Right lobe of liver (tissue), 4 donors: ENCODE data around the gene ATP6V0B.

Experiments used
- POLR2A ChIP-seq: fragments of 450-650 bp; IDR thresholded peaks from one replicate; pipeline ENCODE4 v1.6.1; 2017; ENCODE audit warnings: antibody characterized with exemption, mild to moderate bottlenecking
- TF ChIP-seq, protein P1 (sequence below), 4 donors: fragments of 200-600 bp in 3 of 4; fragments of 450-650 bp in 1 of 4; IDR thresholded peaks; one replicate each; pipeline versions ENCODE4 v1.5.1 to v1.8.0; 2016 to 2022; ENCODE audit warnings: antibody characterized with exemption in 4 of 4, mild to moderate bottlenecking in 2 of 4
- donor health status: DM: no; HTN: no; CAD: no.
- donor health status: DM: no; HTN: no; CAD: no.
- donor health status: DM: no; HTN: yes; CAD: no.

DNA sequence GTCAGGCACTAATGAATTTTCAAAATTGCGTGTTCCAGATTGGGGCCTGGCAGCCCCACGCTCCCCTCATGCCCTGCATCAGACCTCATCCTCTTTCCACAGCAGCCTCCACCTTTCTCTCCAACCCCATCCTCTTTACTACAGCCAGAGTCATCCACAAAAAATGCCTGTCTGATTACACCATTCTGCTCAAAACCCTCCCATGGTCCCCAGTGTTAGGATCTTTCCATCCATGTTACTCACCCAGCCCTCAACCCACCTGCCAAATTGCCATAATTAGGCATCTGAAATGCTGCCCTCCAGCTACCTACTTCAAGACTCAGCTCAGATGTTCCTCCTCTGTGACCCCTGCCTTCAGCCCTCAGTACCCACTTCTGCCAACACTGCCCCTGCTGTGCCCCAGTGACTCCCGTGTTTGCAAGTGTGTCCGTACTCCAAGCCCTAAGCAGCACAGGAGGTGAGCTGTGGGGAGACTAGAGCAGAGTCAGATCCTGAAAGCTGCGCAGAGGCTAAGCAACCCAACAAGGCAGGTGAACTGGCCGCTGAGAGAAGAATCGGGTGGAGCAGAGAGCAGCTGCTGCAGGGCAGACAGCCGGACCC lies 41.9 kb upstream of the ATP6V0B start:
- TF ChIP-seq, protein P1, sequence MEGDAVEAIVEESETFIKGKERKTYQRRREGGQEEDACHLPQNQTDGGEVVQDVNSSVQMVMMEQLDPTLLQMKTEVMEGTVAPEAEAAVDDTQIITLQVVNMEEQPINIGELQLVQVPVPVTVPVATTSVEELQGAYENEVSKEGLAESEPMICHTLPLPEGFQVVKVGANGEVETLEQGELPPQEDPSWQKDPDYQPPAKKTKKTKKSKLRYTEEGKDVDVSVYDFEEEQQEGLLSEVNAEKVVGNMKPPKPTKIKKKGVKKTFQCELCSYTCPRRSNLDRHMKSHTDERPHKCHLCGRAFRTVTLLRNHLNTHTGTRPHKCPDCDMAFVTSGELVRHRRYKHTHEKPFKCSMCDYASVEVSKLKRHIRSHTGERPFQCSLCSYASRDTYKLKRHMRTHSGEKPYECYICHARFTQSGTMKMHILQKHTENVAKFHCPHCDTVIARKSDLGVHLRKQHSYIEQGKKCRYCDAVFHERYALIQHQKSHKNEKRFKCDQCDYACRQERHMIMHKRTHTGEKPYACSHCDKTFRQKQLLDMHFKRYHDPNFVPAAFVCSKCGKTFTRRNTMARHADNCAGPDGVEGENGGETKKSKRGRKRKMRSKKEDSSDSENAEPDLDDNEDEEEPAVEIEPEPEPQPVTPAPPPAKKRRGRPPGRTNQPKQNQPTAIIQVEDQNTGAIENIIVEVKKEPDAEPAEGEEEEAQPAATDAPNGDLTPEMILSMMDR (IDR thresholded peaks at IDR 0.05), result no peak
- no peak for TF ChIP-seq POLR2A
